HFF-Myc (cell line): ENCODE measurements around the gene CYSTM1.

ENCODE experiments used
- DNase-seq: peaks from one replicate; pipeline ENCODE4 v3.0.0-alpha.2; 2011; ENCODE audit warnings: low read depth; ENCODE audit errors: extremely low read depth
- H3K4me3 ChIP-seq: replicated peaks from 2 replicates; pipeline ENCODE4 v1.5.1; 2011; ENCODE audit warnings: low read depth, mild to moderate bottlenecking, control low read depth, low read length
- CTCF ChIP-seq: IDR thresholded peaks from 2 replicates; pipeline ENCODE4 v1.5.1; 2012; ENCODE audit warnings: mild to moderate bottlenecking, low read depth, low read length, control low read depth; ENCODE audit errors: missing control alignments

The CYSTM1 gene

GRCh38 chr5:140185409-140185808 is 10.4 kb downstream of the CYSTM1 start:
- no peak for TF ChIP-seq CTCF
- no peak for DNase-seq
- no peak overlapping the region for H3K4me3 ChIP-seq

- no peak for TF ChIP-seq CTCF
- DNase-seq, result no peak
- no peak overlapping the region for H3K4me3 ChIP-seq
Measured at GRCh38 chr5:140186267-140186671, 11.3 kb downstream of the CYSTM1 start.

- H3K4me3 ChIP-seq, result no peak overlapping the region
- no peak for TF ChIP-seq CTCF
- DNase-seq, result no peak
Measured at GRCh38 chr5:140189253-140189652, 14.3 kb downstream of the CYSTM1 start.

GRCh38 chr5:140189977-140190871 is 15.2 kb downstream of the CYSTM1 start:
- TF ChIP-seq CTCF, result no peak
- H3K4me3 ChIP-seq, result no peak overlapping the region
- no peak for DNase-seq

GRCh38 chr5:140190872-140191218 is 15.9 kb downstream of the CYSTM1 start:
- H3K4me3 ChIP-seq, result no peak overlapping the region
- DNase-seq, result no peak
- no peak for TF ChIP-seq CTCF

GRCh38 chr5:140192715-140193430 is 17.9 kb downstream of the CYSTM1 start:
- TF ChIP-seq CTCF, result no peak
- no peak for DNase-seq
- no peak overlapping the region for H3K4me3 ChIP-seq
